ENCODE results near the gene NRXN3.

NRXN3 gene

DNA sequence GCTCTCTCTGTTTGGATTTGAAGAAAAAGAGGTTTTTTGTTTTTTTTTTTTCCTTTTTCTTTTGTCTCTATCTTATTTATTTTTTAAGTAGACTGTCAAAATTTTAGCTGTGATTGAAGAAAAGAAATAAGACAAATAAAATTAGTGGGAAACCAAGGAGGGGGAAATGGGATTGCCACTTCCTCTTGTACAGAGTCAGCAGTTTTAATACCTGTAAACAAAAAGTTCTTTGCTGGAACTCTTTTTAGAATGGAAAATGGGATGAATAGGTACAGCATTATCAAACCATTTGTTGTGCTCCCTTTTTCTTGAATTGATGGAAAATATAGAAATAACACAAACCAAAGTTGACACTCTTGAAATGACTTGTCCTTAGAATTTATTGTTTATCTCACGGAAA is 1360.4 kb downstream of the NRXN3 start:
- H3K4me3 ChIP-seq (ENCODE audit: low read depth, low read length), result no peak overlapping the region
- DNase-seq (ENCODE audit: low read depth), result no peak
- TF ChIP-seq, protein P1, sequence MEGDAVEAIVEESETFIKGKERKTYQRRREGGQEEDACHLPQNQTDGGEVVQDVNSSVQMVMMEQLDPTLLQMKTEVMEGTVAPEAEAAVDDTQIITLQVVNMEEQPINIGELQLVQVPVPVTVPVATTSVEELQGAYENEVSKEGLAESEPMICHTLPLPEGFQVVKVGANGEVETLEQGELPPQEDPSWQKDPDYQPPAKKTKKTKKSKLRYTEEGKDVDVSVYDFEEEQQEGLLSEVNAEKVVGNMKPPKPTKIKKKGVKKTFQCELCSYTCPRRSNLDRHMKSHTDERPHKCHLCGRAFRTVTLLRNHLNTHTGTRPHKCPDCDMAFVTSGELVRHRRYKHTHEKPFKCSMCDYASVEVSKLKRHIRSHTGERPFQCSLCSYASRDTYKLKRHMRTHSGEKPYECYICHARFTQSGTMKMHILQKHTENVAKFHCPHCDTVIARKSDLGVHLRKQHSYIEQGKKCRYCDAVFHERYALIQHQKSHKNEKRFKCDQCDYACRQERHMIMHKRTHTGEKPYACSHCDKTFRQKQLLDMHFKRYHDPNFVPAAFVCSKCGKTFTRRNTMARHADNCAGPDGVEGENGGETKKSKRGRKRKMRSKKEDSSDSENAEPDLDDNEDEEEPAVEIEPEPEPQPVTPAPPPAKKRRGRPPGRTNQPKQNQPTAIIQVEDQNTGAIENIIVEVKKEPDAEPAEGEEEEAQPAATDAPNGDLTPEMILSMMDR (IDR thresholded peaks at IDR 0.05; ENCODE audit: insufficient read depth, low read depth, low read length, missing control alignments), result no peak

DNA sequence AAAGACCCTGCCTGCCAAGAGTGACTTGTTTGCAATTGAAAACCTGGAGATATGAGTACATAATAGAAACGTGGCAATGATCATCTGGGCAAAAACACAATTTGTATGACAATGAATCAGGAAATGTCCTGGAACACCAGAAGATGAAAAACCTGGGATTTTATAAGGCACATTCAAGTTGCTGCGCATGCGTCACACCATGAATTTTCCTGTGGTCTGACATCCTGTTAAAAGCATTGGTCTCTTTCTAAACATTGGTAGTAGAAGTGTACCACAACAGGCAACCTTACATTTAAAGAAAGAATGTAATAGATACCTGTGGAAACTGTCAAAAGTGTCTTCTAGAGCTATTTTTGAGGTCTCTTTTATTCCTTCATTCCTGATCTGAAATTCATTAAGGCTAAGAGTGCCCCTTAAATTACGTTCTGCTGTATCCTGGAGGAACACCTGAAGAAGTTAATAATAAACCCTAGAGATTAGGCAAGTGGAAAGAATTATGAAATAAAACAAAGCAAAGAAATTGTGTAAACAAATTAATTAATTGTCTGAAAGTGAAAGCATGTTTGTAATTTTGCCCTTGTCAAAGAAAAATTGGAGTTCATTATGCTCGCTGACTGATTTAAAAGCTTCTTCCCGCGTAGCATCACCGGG is 1364.7 kb downstream of the NRXN3 start:
- no peak overlapping the region for H3K4me3 ChIP-seq (ENCODE audit: low read depth, low read length)
- DNase-seq (ENCODE audit: low read depth), result no peak
- TF ChIP-seq, protein P1 (IDR thresholded peaks at IDR 0.05; ENCODE audit: insufficient read depth, low read depth, low read length, missing control alignments), result no peak

DNA sequence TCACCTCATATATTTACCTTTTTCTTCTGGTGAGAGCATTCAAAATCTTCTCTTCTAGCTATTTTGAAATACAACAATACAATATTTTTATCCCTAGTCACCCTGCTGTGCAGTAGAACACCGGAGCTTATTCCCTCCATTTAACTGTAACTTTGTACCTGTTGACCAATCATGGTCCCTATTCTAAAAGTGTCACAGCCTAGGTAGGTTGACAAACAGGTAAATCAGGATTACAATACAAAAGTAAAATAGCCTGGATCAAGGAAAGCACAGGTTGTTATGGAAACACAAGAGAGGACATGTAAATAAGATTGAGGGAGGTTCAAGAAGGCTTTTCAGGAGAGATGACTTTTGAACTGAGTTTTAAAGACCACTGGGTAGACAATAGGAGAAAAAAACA is 1370.2 kb downstream of the NRXN3 start:
- H3K4me3 ChIP-seq (ENCODE audit: low read depth, low read length), result no peak overlapping the region
- DNase-seq (ENCODE audit: low read depth), result no peak
- TF ChIP-seq, protein P1 (IDR thresholded peaks at IDR 0.05; ENCODE audit: insufficient read depth, low read depth, low read length, missing control alignments), result no peak

DNA sequence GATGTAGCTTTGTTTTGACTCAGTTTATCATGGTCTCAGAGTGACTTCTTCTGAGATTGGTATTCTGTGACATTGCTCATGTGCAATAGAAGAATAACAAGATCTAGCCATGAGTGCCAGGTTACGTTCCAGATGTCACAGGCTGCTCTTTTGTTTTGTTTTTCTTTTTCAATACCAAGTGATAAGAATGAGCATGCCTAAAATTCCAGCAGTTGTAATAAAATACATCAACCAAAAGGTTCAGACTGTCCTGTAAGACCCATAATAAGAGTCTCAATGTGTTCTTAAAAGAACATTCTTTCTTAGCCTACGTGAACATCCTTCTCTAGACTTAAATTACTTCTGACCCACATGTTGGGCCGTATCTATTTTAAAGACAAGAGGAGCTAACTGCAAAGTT is 1371.9 kb downstream of the NRXN3 start:
- TF ChIP-seq, protein P1 (IDR thresholded peaks at IDR 0.05; ENCODE audit: insufficient read depth, low read depth, low read length, missing control alignments), result no peak
- DNase-seq (ENCODE audit: low read depth), result no peak
- H3K4me3 ChIP-seq (ENCODE audit: low read depth, low read length), result no peak overlapping the region

DNA sequence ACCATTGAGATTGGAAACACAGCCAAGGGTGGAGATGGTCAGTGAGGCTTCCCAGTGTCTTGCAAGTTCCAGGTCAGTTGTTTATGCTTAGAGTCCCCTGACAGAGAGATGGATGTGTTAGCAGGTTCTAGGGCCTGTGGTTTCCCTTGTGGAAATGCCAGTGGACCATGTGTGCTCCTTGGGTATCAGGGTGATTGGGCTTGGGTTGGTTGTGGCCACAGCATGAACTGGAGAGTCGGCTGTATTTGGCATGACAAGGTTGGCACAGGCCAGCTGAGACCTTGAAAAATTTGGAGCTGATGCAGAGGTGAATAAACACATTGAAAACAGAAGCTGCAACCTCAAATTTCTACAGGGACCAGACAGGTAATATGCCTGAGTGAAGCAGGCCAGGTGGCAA is 1373.2 kb downstream of the NRXN3 start:
- TF ChIP-seq, protein P1 (IDR thresholded peaks at IDR 0.05; ENCODE audit: insufficient read depth, low read depth, low read length, missing control alignments), result no peak
- no peak overlapping the region for H3K4me3 ChIP-seq (ENCODE audit: low read depth, low read length)
- no peak for DNase-seq (ENCODE audit: low read depth)

DNA sequence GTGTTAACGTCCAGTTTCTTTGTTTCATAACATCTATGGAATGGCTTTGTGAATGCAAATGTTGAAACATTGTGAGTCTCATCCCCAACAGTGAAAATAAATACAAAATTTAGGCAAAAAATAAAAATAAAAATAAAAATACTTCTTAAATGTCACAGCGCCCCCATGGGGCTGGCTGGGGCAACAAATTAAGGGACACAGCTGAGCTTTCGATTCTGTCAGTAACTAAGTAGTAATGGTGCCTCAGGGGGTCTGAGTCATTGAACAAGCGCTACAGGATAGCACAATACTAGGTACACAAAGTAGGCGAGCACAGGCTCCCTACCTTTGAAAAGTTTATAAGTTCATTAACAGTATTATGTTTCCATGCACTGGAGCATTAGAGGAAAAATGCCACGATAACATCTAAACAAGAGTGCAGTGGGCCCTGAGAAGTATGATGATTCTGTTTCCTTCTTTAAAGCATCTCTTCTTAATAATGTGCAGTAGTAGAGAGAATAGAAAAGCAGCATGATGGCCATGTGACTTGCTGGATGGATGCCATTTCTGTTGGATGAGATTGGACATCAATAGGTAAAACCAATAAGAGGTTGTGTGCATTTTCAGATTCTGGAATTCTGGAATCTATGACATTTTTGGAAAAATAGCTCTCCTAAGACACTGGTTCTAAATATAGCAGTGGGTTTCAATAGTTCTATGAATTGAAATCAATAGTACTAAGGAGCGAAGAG is 1374.0 kb downstream of the NRXN3 start:
- H3K4me3 ChIP-seq (ENCODE audit: low read depth, low read length), result no peak overlapping the region
- peak; percentile 31 for DNase-seq (ENCODE audit: low read depth)
- TF ChIP-seq, protein P1 (IDR thresholded peaks at IDR 0.05; ENCODE audit: insufficient read depth, low read depth, low read length, missing control alignments), result peak; percentile 31
